Activated CD4-positive, alpha-beta T cell treated with anti-CD3 and anti-CD28 coated beads, Interleukin-2, amount 10 ng/mL, durations not matched to agents 24 days and 14 days (primary cell): ENCODE data around the gene TMEM50A. TPM values are rescaled to one million over a fixed set of nuclear protein-coding genes. Genes with fewer than 3 reads are reported as not detected.
"Not testable (repeated sequence)": the region's sequence is repeated elsewhere in the genome, so short reads cannot be mapped to it uniquely, and the experiment has no call there.

Source experiments
- DNase-seq: peaks from one replicate; pipeline ENCODE4 v3.0.0; 2022
- H3K27ac Mint-ChIP-seq: one replicate; pipeline ENCODE4 v1.8.0; 2022; ENCODE audit warnings: mild to moderate bottlenecking, mixed read lengths
- H3K27me3 Mint-ChIP-seq: one replicate; pipeline ENCODE4 v1.8.0; 2022; ENCODE audit warnings: mixed read lengths
- H3K36me3 Mint-ChIP-seq: one replicate; pipeline ENCODE4 v1.8.0; 2022; ENCODE audit warnings: low read depth, mild to moderate bottlenecking, mixed read lengths
- H3K4me1 Mint-ChIP-seq: one replicate; pipeline ENCODE4 v1.8.0; 2021; ENCODE audit warnings: mixed read lengths
- H3K4me3 Mint-ChIP-seq: one replicate; pipeline ENCODE4 v1.8.0; 2022; ENCODE audit warnings: mild to moderate bottlenecking, moderate library complexity, mixed read lengths
- H3K9me3 Mint-ChIP-seq: one replicate; pipeline ENCODE4 v1.8.0; 2021; ENCODE audit warnings: mixed read lengths
- intact Hi-C: fragments of 100-400 bp; cut with micrococcal nuclease; formaldehyde crosslinking; loops from one replicate; pipeline ENCODE4 v1.15.1; 2023
- total RNA-seq: library from RNA; stranded (reverse); gene quantifications from 2 replicates; pipeline ENCODE4 v1.2.3, GENCODE V29; 2022

Gene TMEM50A
- 94.1 and 102 TPM in 2 replicates for total RNA-seq

- H3K27me3 Mint-ChIP-seq, result no peaks in the 10 kb centered on the region
- H3K36me3 Mint-ChIP-seq, result peaks cover 24% of the 10 kb centered on the region
- peak within 1 kb of the TSS; percentile 98 for H3K27ac Mint-ChIP-seq
- peak within 1 kb of the TSS; percentile 97 for H3K4me3 Mint-ChIP-seq
- DNase-seq, result peak; percentile 99
- no peaks in the 10 kb centered on the region for H3K9me3 Mint-ChIP-seq
- peaks cover 25% of the 10 kb centered on the region for H3K4me1 Mint-ChIP-seq
- intact Hi-C loops, result loop anchor here (5.0 kb wide), 1 partner anchor 91 kb away; the partner anchor contains the start of gene RSRP1
These were observed at the start of gene TMEM50A for GRCh38 chr1:25338188-25338981. Gene TMEM50A, plus strand, starts transcription at chr1:25338334. Its CDS starts 2,153 bp downstream, at chr1:25340487.

- H3K27me3 Mint-ChIP-seq, result not testable (repeated sequence)
These were observed 49.5 kb upstream of the TMEM50A start for GRCh38 chr1:25288573-25289101.

GRCh38 chr1:25290043-25290442 lies 48.1 kb upstream of the TMEM50A start:
- H3K27ac Mint-ChIP-seq, DNase-seq, H3K9me3 Mint-ChIP-seq, H3K4me3 Mint-ChIP-seq, H3K36me3 Mint-ChIP-seq, intact Hi-C loops, H3K4me1 Mint-ChIP-seq, H3K27me3 Mint-ChIP-seq: not testable (repeated sequence)

More at GRCh38 chr1:25288573-25289101, 49.5 kb upstream of the TMEM50A start:
- intact Hi-C loops, H3K9me3 Mint-ChIP-seq, H3K27ac Mint-ChIP-seq, H3K36me3 Mint-ChIP-seq, H3K4me3 Mint-ChIP-seq, H3K4me1 Mint-ChIP-seq, DNase-seq: not testable (repeated sequence)

- intact Hi-C loops, DNase-seq, H3K4me1 Mint-ChIP-seq, H3K9me3 Mint-ChIP-seq, H3K27ac Mint-ChIP-seq, H3K4me3 Mint-ChIP-seq, H3K36me3 Mint-ChIP-seq, H3K27me3 Mint-ChIP-seq: not testable (repeated sequence)
These were observed 44.7 kb upstream of the TMEM50A start for GRCh38 chr1:25293426-25293825.

- H3K4me1 Mint-ChIP-seq, DNase-seq, H3K27ac Mint-ChIP-seq, H3K4me3 Mint-ChIP-seq, H3K27me3 Mint-ChIP-seq, H3K36me3 Mint-ChIP-seq, H3K9me3 Mint-ChIP-seq, intact Hi-C loops: not testable (repeated sequence)
These were observed 43.0 kb upstream of the TMEM50A start for GRCh38 chr1:25294889-25295826.

GRCh38 chr1:25296501-25296900 lies 41.6 kb upstream of the TMEM50A start:
- H3K27me3 Mint-ChIP-seq, H3K27ac Mint-ChIP-seq, DNase-seq, H3K4me1 Mint-ChIP-seq, H3K36me3 Mint-ChIP-seq, H3K4me3 Mint-ChIP-seq, H3K9me3 Mint-ChIP-seq, intact Hi-C loops: not testable (repeated sequence)

GRCh38 chr1:25300729-25301128 lies 37.4 kb upstream of the TMEM50A start:
- H3K27me3 Mint-ChIP-seq, H3K27ac Mint-ChIP-seq, DNase-seq, H3K9me3 Mint-ChIP-seq, intact Hi-C loops, H3K4me1 Mint-ChIP-seq, H3K4me3 Mint-ChIP-seq, H3K36me3 Mint-ChIP-seq: not testable (repeated sequence)

GRCh38 chr1:25302330-25302729 lies 35.8 kb upstream of the TMEM50A start:
- intact Hi-C loops, H3K27ac Mint-ChIP-seq, H3K4me1 Mint-ChIP-seq, H3K9me3 Mint-ChIP-seq, H3K27me3 Mint-ChIP-seq, H3K4me3 Mint-ChIP-seq, H3K36me3 Mint-ChIP-seq, DNase-seq: not testable (repeated sequence)

GRCh38 chr1:25304936-25305335 lies 33.2 kb upstream of the TMEM50A start:
- DNase-seq, H3K4me1 Mint-ChIP-seq, H3K4me3 Mint-ChIP-seq, H3K9me3 Mint-ChIP-seq, H3K27ac Mint-ChIP-seq, H3K36me3 Mint-ChIP-seq, H3K27me3 Mint-ChIP-seq, intact Hi-C loops: not testable (repeated sequence)

- DNase-seq, H3K27ac Mint-ChIP-seq, intact Hi-C loops, H3K4me3 Mint-ChIP-seq, H3K4me1 Mint-ChIP-seq, H3K9me3 Mint-ChIP-seq, H3K27me3 Mint-ChIP-seq: not testable (repeated sequence)
- peaks cover 21% of the 10 kb centered on the region for H3K36me3 Mint-ChIP-seq
These were observed 30.0 kb upstream of the TMEM50A start for GRCh38 chr1:25308168-25308567.

GRCh38 chr1:25309085-25309484 lies 29.0 kb upstream of the TMEM50A start:
- DNase-seq, H3K27me3 Mint-ChIP-seq, intact Hi-C loops, H3K9me3 Mint-ChIP-seq, H3K27ac Mint-ChIP-seq, H3K4me1 Mint-ChIP-seq, H3K4me3 Mint-ChIP-seq: not testable (repeated sequence)
- H3K36me3 Mint-ChIP-seq, result peaks cover 24% of the 10 kb centered on the region

GRCh38 chr1:25309486-25309885 lies 28.6 kb upstream of the TMEM50A start:
- intact Hi-C loops, H3K4me1 Mint-ChIP-seq, H3K27ac Mint-ChIP-seq, H3K4me3 Mint-ChIP-seq, H3K9me3 Mint-ChIP-seq, H3K27me3 Mint-ChIP-seq, DNase-seq: not testable (repeated sequence)
- peaks cover 27% of the 10 kb centered on the region for H3K36me3 Mint-ChIP-seq

GRCh38 chr1:25312806-25313470 lies 25.2 kb upstream of the TMEM50A start:
- H3K27ac Mint-ChIP-seq, DNase-seq, intact Hi-C loops, H3K9me3 Mint-ChIP-seq, H3K27me3 Mint-ChIP-seq, H3K4me1 Mint-ChIP-seq, H3K4me3 Mint-ChIP-seq: not testable (repeated sequence)
- peaks cover 33% of the 10 kb centered on the region for H3K36me3 Mint-ChIP-seq
